SK-N-SH (cell line): ENCODE results near the gene VCAN. TPM values are rescaled to one million over a fixed set of nuclear protein-coding genes. Genes with fewer than 3 reads are reported as not detected.

Experiments
- CTCF ChIA-PET: fragments of 300-600, 350-600 bp; formaldehyde crosslinking; extraction: SDS; loops from one replicate; lab custom pipeline; 2021; lab: Yijun Ruan, JAX
- POLR2A ChIA-PET: fragments of 350-600 bp; sonication (Branson Sonifier 250); formaldehyde crosslinking; extraction: SDS; loops from one replicate; lab custom pipeline; 2020; ENCODE audit warnings: antibody characterized with exemption, inconsistent platforms; lab: Yijun Ruan, JAX
- DNase-seq: peaks from one replicate; pipeline ENCODE4 v3.0.0; 2012
- H2AFZ ChIP-seq: fragments of 200-600 bp; sonication (generic); 2 replicates; pipeline ENCODE4 v1.8.1; 2016; ENCODE audit warnings: antibody characterized with exemption, mild to moderate bottlenecking, low read depth
- H3F3A ChIP-seq: fragments of 200-600 bp; sonication (generic); replicated peaks from 2 replicates; pipeline ENCODE3; 2016; ENCODE audit warnings: antibody characterized with exemption, mild to moderate bottlenecking; ENCODE audit not compliant: insufficient read depth
- H3K27ac ChIP-seq, 2 experiments: fragments of 200-500 bp in 1 of 2; fragments of 200-600 bp in 1 of 2; sonication (Bioruptor generic) in 1 of 2; sonication (generic), shearing (Covaris generic) in 1 of 2; 2 replicates each; pipeline versions ENCODE4 v1.5.1 to v1.6.1; 2014 to 2016; ENCODE audit warnings: low read depth in 2 of 2, inconsistent platforms in 1 of 2, low read length in 1 of 2, mild to moderate bottlenecking in 1 of 2, mixed read lengths in 1 of 2
- H3K27me3 ChIP-seq: fragments of 200-600 bp; sonication (generic), shearing (Covaris generic); 2 replicates; pipeline ENCODE4 v1.6.1; 2016; ENCODE audit warnings: mixed run types; ENCODE audit not compliant: insufficient read depth
- H3K36me3 ChIP-seq, 2 experiments: fragments of 200-500 bp in 1 of 2; fragments of 200-600 bp in 1 of 2; sonication (Bioruptor generic) in 1 of 2; sonication (generic) in 1 of 2; replicated peaks in 1 of 2; 2 replicates each; pipeline versions ENCODE3 to v1.5.1; 2014 to 2016; ENCODE audit warnings: low read length in 1 of 2, mild to moderate bottlenecking in 1 of 2; ENCODE audit not compliant: insufficient read depth in 2 of 2, control insufficient read depth in 1 of 2
- H3K4me1 ChIP-seq, 2 experiments: fragments of 200-500 bp in 1 of 2; fragments of 200-600 bp in 1 of 2; sonication (Bioruptor generic) in 1 of 2; sonication (generic), shearing (Covaris generic) in 1 of 2; 2 replicates each; pipeline versions ENCODE4 v1.5.1 to v1.6.1; 2014 to 2016; ENCODE audit warnings: low read depth in 1 of 2, low read length in 1 of 2, mixed run types in 1 of 2; ENCODE audit not compliant: insufficient read depth in 2 of 2, control insufficient read depth in 1 of 2
- H3K4me2 ChIP-seq: fragments of 200-600 bp; sonication (generic), shearing (Covaris generic); 2 replicates; pipeline ENCODE4 v1.6.1; 2017; ENCODE audit warnings: mixed run types
- H3K4me3 ChIP-seq, 2 experiments: fragments of 200-500 bp in 1 of 2; fragments of 200-600 bp in 1 of 2; sonication (Bioruptor generic) in 1 of 2; sonication (generic), shearing (Covaris generic) in 1 of 2; 2 replicates each; pipeline versions ENCODE4 v1.5.1 to v1.8.1; 2014 to 2016; ENCODE audit warnings: low read depth in 2 of 2, inconsistent platforms in 1 of 2, low read length in 1 of 2, mild to moderate bottlenecking in 1 of 2, mixed read lengths in 1 of 2, moderate library complexity in 1 of 2
- H3K79me2 ChIP-seq: fragments of 200-600 bp; sonication (generic); 2 replicates; pipeline ENCODE4 v1.8.1; 2017; ENCODE audit warnings: mild to moderate bottlenecking; ENCODE audit not compliant: insufficient read depth
- H3K9ac ChIP-seq: fragments of 200-600 bp; sonication (generic); 2 replicates; pipeline ENCODE4 v1.6.1; 2017; ENCODE audit warnings: mixed run types
- H3K9me2 ChIP-seq: fragments of 200-600 bp; sonication (generic); 2 replicates; pipeline ENCODE4 v1.6.1; 2017; ENCODE audit warnings: mixed run types
- H3K9me3 ChIP-seq: fragments of 200-600 bp; sonication (generic); 2 replicates; pipeline ENCODE4 v1.6.1; 2017; ENCODE audit warnings: mixed run types, mild to moderate bottlenecking, moderate library complexity
- H4K20me1 ChIP-seq: fragments of 200-600 bp; sonication (generic); 2 replicates; pipeline ENCODE4 v1.6.1; 2017; ENCODE audit warnings: mild to moderate bottlenecking, mixed run types; ENCODE audit not compliant: insufficient read depth
- CTCF ChIP-seq: fragments of 200-600 bp; sonication (generic); IDR thresholded peaks from 2 replicates; pipeline ENCODE4 v1.6.1; 2017; ENCODE audit warnings: antibody characterized with exemption, mild to moderate bottlenecking, moderate library complexity
- EP300 ChIP-seq, 2 experiments: IDR thresholded peaks; 2 replicates each; pipeline versions ENCODE4 v1.4.0 to v1.6.1; 2012; ENCODE audit warnings: borderline replicate concordance in 1 of 2, low read depth in 1 of 2, low read length in 1 of 2
- EZH2phosphoT487 ChIP-seq: fragments of 200-600 bp; sonication (generic); IDR thresholded peaks from 2 replicates; pipeline ENCODE4 v1.6.1; 2017; ENCODE audit warnings: low read depth, mixed run types, mild to moderate bottlenecking, antibody characterized with exemption, moderate library complexity, borderline replicate concordance
- FOSL2 ChIP-seq: IDR thresholded peaks from 2 replicates; pipeline ENCODE4 v1.4.0; 2012; ENCODE audit warnings: low read depth, mild to moderate bottlenecking, moderate library complexity, borderline replicate concordance
- FOXJ3 ChIP-seq: sonication (generic); formaldehyde crosslinking; IDR thresholded peaks from 2 replicates; pipeline ENCODE4 v1.5.1; 2020; ENCODE audit warnings: mild to moderate bottlenecking, missing genetic modification reagents
- FOXM1 ChIP-seq: IDR thresholded peaks from 2 replicates; pipeline ENCODE4 v1.4.0; 2012; ENCODE audit warnings: low read depth, mild to moderate bottlenecking
- GABPA ChIP-seq: IDR thresholded peaks from 2 replicates; pipeline ENCODE4 v1.4.0; 2012; ENCODE audit warnings: low read depth, mild to moderate bottlenecking
- GATA2 ChIP-seq: sonication (generic); formaldehyde crosslinking; IDR thresholded peaks from 2 replicates; pipeline ENCODE4 v1.5.0; 2020; ENCODE audit warnings: mild to moderate bottlenecking, missing genetic modification reagents
- JUND ChIP-seq: IDR thresholded peaks from 2 replicates; pipeline ENCODE4 v1.4.0; 2012
- MAX ChIP-seq: IDR thresholded peaks from 2 replicates; pipeline ENCODE4 v1.4.0; 2012; ENCODE audit warnings: low read depth
- MEF2A ChIP-seq: IDR thresholded peaks from 2 replicates; pipeline ENCODE4 v1.4.0; 2012; ENCODE audit warnings: low read depth, borderline replicate concordance
- NFIC ChIP-seq: IDR thresholded peaks from 2 replicates; pipeline ENCODE4 v1.4.0; 2012; ENCODE audit warnings: borderline replicate concordance
- NRF1 ChIP-seq: IDR thresholded peaks from 2 replicates; pipeline ENCODE4 v1.6.1; 2012; ENCODE audit warnings: low read depth, mild to moderate bottlenecking, low read length
- PBX3 ChIP-seq: IDR thresholded peaks from 2 replicates; pipeline ENCODE4; 2012
- POLR2AphosphoS5 ChIP-seq: IDR thresholded peaks from 2 replicates; pipeline ENCODE4 v1.6.1; 2012; ENCODE audit warnings: low read depth, low read length
- RCOR1 ChIP-seq: fragments of 150-350 bp; IDR thresholded peaks from 2 replicates; pipeline ENCODE4 v1.6.1; 2017; ENCODE audit warnings: antibody characterized with exemption, low read length
- REST ChIP-seq: IDR thresholded peaks from 2 replicates; pipeline ENCODE4 v1.6.1; 2012; ENCODE audit warnings: mild to moderate bottlenecking, low read depth, low read length, moderate library complexity
- RFX5 ChIP-seq: IDR thresholded peaks from 2 replicates; pipeline ENCODE4 v1.6.1; 2012; ENCODE audit warnings: mild to moderate bottlenecking, improper control_type of control experiment, low read length
- RXRA ChIP-seq: IDR thresholded peaks from 2 replicates; pipeline ENCODE4 v1.4.0; 2012; ENCODE audit warnings: low read depth, mild to moderate bottlenecking, borderline replicate concordance
- SIN3A ChIP-seq: IDR thresholded peaks from 2 replicates; pipeline ENCODE4 v1.6.1; 2012; ENCODE audit warnings: low read depth, mild to moderate bottlenecking, low read length, moderate library complexity, borderline replicate concordance
- SMC3 ChIP-seq: IDR thresholded peaks from 2 replicates; pipeline ENCODE4 v1.6.1; 2012; ENCODE audit warnings: low read depth, low read length, improper control_type of control experiment
- TCF12 ChIP-seq: IDR thresholded peaks from 2 replicates; pipeline ENCODE4 v1.4.0; 2012
- TEAD4 ChIP-seq: IDR thresholded peaks from 2 replicates; pipeline ENCODE4 v1.4.0; 2012; ENCODE audit warnings: mild to moderate bottlenecking, borderline replicate concordance; ENCODE audit not compliant: insufficient read depth
- USF2 ChIP-seq: fragments of 150-350 bp; IDR thresholded peaks from 2 replicates; pipeline ENCODE4 v1.6.1; 2017; ENCODE audit warnings: antibody characterized with exemption, low read length, low read depth, borderline replicate concordance
- YY1 ChIP-seq: IDR thresholded peaks from 2 replicates; pipeline ENCODE4 v1.4.0; 2012; ENCODE audit warnings: low read depth, mild to moderate bottlenecking
- WGBS: methylation state at CpG from one replicate; pipeline ENCODE4 v1.1.6; 2017; ENCODE audit warnings: low lambda C conversion rate; 5-methylcytosine and 5-hydroxymethylcytosine counted together
- polyA plus RNA-seq, 3 experiments: library from polyadenylated mRNA; depleted of rRNA; stranded (reverse); fragments of >200 nt; gene quantifications; 2 replicates each; pipeline ENCODE4 v1.2.3, GENCODE V29; 2012

The VCAN gene
- polyA plus RNA-seq, 1 of the 3 experiments (the other 2 are of a cell fraction), result 142 TPM

GRCh38 chr5:83555263-83555662 lies 83.7 kb downstream of the VCAN start:
- H3K27ac ChIP-seq, result peak overlapping the region; percentile 73 to 89
- CTCF ChIA-PET, result no interaction called here
- no peaks in the 10 kb centered on the region for H3K9me2 ChIP-seq
- H2AFZ ChIP-seq, result no peak overlapping the region
- H4K20me1 ChIP-seq, result no peaks in the 10 kb centered on the region; the same call in 1 of the 2 replicates
- WGBS, result 11% methylated on average over 2 of the region's 2 CpGs
- peak overlapping the region; percentile 6; the same call in 1 of the 2 replicates for H3K4me2 ChIP-seq
- no peaks in the 10 kb centered on the region for H3K9me3 ChIP-seq
- H3K36me3 ChIP-seq, result peaks cover 53 to 81% of the 10 kb centered on the region in 2 experiments
- peaks cover 13 to 33% of the 10 kb centered on the region in 2 experiments for H3K4me1 ChIP-seq
- POLR2A ChIA-PET, result no interaction called here
- peak overlapping the region; percentile 21; the same call in 1 of the 2 replicates for H3K9ac ChIP-seq
- peaks cover 21% of the 10 kb centered on the region for H3K79me2 ChIP-seq
- DNase-seq, result no peak
- H3F3A ChIP-seq, result peaks cover 69% of the 10 kb centered on the region
- no peaks in the 10 kb centered on the region for H3K27me3 ChIP-seq
- TF ChIP-seq CTCF (no peak), REST (no peak), RXRA (no peak), GABPA (no peak), TCF12 (peak; percentile 77), NRF1 (no peak), EP300 (IDR thresholded peaks at IDR 0.05; ENCODE audit: borderline replicate concordance in 1 of 2, low read depth in 1 of 2, low read length in 1 of 2) (peak in 1 of 2 experiments; percentile 86; a peak in 2 of 4 replicates), FOXJ3 (CRISPR knock-in tag) (no peak), YY1 (no peak), GATA2 (CRISPR knock-in tag) (0 out of 2 replicates have a peak, but pooled peaks have one; percentile 17), PBX3 (peak; percentile 76), FOXM1 (0 out of 2 replicates have a peak, but pooled peaks have one; percentile 30), SIN3A (no peak), SMC3 (no peak), RCOR1 (no peak), TEAD4 (peak; percentile 64; the same call in 1 of the 2 replicates), MAX (no peak; the same call in 1 of the 2 replicates), NFIC (peak; percentile 82; the same call in 1 of the 2 replicates), USF2 (no peak), POLR2AphosphoS5 (no peak), MEF2A (peak; percentile 89; the same call in 1 of the 2 replicates), JUND (peak; percentile 85), RFX5 (no peak), FOSL2 (peak; percentile 76; the same call in 1 of the 2 replicates), EZH2phosphoT487 (no peak)
- H3K4me3 ChIP-seq, result no peak overlapping the region
